ENCODE data around the gene TXNL1.
"Not testable (repeated sequence)": the region's sequence is repeated elsewhere in the genome, so short reads cannot be mapped to it uniquely, and the experiment has no call there.

DNA sequence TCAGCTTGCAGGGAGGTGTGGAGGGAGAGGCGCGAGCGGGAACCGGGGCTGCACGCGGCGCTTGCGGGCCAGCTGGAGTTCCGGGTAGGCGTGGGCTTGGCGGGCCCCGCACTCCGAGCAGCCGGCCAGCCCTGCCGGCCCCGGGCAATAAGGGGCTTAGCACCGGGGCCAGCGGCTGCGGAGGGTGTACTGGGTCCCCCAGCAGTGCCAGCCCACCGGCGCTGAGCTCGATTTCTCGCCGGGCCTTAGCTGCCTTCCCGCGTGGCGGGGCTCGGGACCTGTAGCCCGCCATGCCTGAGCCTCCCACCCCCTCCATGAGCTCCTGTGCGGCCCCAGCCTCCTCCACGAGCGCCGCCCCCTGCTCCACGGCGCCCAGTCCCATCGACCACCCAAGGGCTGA lies 66.1 kb downstream of the TXNL1 start:
- not testable (repeated sequence) for TF ChIP-seq EZH2 (IDR thresholded peaks at IDR 0.05; ENCODE audit: borderline replicate concordance, low read depth, low read length, poor library complexity, severe bottlenecking)
- TF ChIP-seq, protein P1, sequence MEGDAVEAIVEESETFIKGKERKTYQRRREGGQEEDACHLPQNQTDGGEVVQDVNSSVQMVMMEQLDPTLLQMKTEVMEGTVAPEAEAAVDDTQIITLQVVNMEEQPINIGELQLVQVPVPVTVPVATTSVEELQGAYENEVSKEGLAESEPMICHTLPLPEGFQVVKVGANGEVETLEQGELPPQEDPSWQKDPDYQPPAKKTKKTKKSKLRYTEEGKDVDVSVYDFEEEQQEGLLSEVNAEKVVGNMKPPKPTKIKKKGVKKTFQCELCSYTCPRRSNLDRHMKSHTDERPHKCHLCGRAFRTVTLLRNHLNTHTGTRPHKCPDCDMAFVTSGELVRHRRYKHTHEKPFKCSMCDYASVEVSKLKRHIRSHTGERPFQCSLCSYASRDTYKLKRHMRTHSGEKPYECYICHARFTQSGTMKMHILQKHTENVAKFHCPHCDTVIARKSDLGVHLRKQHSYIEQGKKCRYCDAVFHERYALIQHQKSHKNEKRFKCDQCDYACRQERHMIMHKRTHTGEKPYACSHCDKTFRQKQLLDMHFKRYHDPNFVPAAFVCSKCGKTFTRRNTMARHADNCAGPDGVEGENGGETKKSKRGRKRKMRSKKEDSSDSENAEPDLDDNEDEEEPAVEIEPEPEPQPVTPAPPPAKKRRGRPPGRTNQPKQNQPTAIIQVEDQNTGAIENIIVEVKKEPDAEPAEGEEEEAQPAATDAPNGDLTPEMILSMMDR (conservative IDR thresholded peaks at IDR 0.05; ENCODE audit: low read depth, low read length), result not testable (repeated sequence)
